ENCODE measurements around the gene CARF.
"Not testable (repeated sequence)": the region's sequence is repeated elsewhere in the genome, so short reads cannot be mapped to it uniquely, and the experiment has no call there.

Gene CARF, protein sequence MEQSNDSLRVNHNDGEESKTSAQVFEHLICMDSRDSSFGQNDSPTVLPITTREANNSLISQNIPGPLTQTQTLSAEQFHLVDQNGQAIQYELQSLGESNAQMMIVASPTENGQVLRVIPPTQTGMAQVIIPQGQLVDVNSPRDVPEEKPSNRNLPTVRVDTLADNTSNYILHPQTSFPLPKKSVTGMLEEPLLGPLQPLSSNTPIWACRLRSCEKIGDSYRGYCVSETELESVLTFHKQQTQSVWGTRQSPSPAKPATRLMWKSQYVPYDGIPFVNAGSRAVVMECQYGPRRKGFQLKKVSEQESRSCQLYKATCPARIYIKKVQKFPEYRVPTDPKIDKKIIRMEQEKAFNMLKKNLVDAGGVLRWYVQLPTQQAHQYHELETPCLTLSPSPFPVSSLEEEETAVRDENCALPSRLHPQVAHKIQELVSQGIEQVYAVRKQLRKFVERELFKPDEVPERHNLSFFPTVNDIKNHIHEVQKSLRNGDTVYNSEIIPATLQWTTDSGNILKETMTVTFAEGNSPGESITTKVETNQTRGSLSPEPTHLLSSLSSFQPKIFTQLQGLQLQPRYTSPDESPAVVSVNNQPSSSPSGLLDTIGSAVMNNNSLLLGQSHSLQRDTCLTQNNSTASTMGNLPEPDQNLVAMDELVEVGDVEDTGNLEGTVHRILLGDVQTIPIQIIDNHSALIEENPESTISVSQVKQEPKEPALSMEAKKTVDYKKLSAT

GRCh38 chr2:202911512-202912341 lies at the start of gene CARF, which contains the start of gene WDR12:
Gene CARF (plus strand): TSS chr2:202912275. CDS start chr2:202941903, 29,628 bp downstream.
Gene WDR12 (minus strand): TSS chr2:202911673. CDS start chr2:202911476, 197 bp downstream.
- DNase-seq (peak; percentile 91), ATAC-seq (peak; percentile 89)

DNA sequence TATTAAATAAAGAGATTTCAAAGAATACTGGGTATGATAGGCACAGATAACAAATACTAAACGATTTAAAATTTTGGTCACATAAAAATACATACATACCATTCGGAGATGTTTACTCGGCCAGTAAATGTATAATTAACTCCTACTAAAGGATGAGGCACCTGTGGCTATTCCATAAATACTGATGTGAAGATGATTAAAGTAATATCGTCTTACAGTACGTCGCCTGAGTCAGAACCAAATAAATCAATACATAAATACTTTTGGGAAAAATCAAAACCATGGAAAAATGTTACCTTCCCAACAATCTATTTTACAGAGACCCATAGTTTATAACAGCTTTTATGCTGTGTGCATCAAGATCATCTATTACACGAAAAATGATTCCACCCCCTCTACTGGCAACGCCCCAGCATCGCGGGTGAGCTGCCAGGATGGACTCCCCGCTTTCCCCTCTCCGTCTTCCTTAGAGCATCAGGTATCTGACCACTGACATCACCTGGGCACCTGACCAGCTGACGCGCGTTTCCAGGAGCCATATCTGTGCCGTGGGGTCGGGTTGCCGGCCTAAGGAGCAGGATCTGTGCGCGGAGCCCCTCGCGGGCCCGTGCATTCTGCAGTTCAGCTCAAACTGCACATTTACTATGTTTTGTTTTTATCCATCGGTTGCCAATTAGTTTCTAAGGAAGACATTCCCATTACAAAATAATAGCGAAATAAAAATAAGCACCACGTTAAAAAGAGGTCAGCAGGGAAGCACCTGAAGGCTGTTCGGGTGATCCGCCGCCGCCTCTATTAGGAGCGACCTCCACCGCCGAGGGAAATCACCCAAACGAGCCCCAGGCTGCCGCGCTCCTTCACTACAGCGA lies 41.4 kb upstream of the CARF start:
- DNase-seq (peak; percentile 75), ATAC-seq (peak; percentile 75)

GRCh38 chr2:202871300-202872141 lies 40.6 kb upstream of the CARF start, which contains the start of gene ICA1L:
Gene ICA1L (minus strand): TSS chr2:202871766. CDS start chr2:202829009, 42,757 bp downstream.
- peak; percentile 70 for DNase-seq
- peak; percentile 80 for ATAC-seq

DNA sequence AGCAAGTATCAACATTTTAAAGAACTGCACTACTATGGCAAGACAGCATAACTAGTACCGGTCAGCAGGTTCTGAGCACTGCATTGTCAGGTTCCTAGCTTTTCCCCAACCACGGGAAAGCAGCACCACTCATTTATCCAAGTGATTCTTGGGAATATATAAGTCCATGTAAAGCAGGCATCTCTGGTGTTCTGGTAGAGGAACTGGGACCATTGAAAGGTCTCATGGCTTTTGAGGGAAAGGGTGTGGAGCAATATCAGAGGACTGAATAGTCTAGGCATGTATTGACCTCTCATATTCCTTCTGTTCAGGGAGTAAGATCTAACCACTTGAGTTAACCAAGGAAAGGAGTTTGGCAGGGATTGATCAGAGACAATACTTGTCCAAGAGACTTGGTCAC lies 34.4 kb upstream of the CARF start:
- DNase-seq (no peak), ATAC-seq (no peak)

DNA sequence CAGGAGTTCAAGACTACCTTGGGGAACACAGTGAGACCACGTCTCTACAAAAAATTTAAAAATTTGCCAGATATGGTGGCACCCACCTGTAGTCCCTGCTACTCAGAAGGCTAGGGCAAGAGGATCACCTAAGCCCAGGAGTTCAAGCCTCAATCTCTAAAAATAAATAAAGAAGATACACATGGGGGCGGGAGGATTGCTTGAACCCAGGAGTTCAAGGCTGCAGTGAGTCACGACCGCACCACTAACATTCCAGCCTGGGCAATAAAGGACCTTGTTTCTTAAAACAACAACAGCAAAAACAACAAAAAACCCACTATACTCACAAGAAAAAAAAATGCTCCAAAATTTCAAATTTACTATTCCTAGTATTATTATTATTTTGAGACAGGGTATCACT lies 30.5 kb upstream of the CARF start:
- DNase-seq (no peak), ATAC-seq (no peak)

GRCh38 chr2:202883987-202884675 lies 27.9 kb upstream of the CARF start:
- ATAC-seq (no peak), DNase-seq (no peak)

GRCh38 chr2:202885190-202885589 lies 26.9 kb upstream of the CARF start:
- DNase-seq (no peak), ATAC-seq (no peak)

DNA sequence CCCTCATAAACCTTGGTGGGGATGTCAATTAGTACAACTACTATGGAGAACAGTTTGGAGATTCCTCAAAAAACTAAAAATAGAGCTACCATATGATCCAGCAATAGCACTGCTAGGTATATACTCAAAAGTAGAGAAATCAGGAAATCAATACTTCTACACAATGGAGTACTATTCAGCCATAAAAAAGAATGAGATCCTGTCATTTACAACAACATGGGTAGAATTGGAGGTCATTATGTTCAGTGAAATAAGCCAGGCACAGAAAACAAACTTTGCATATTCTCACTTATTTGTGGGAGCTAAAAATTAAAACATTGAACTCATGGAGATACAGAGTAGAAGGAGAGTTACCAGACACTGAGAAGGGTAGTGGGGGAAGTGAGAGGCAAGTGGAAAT lies 6.6 kb upstream of the CARF start:
- DNase-seq, ATAC-seq: not testable (repeated sequence)

DNA sequence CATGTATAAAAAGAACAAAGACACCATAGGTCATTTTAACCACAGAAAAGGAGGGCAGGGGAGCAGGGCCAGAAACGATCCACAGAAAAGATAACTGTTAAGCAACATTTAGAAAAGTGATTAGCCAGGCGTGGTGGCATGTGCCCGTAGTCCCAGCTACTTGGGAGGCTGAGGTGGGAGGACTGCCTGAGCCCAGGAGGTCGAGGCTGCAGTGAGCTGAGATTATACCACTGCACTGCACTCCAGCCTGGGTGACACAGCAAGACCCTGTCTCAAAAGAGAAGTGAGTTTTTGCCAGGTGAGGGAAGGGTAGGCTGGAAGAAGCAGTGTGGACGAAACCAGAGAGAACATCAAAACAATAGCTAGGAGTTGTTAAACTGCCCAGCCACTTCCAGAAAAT lies 3.9 kb upstream of the CARF start:
- DNase-seq (no peak), ATAC-seq (no peak)

GRCh38 chr2:202909394-202910192 lies 2.5 kb upstream of the CARF start:
- ATAC-seq = no peak
- no peak for DNase-seq

DNA sequence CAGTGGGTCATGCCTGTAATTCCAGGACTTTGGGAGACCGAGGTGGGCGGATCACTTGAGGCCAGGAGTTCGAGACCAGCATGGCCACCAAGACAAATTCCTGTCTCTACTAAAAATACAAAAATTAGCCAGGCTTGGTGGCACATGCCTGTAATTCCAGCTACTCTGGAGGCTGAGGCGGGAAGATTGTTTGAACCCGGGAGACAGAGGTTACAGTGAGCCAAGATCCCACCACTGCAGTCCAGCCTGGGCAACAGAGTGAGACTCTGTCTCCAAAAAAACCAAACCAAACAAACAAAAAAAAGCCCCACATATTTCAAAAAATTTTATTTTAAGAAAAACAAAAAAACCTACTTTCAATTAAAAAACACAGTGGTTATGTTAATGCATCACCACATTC lies 1.8 kb upstream of the CARF start:
- DNase-seq, ATAC-seq: not testable (repeated sequence)

- no peak for ATAC-seq
- no peak for DNase-seq
Measured at GRCh38 chr2:202910698-202911097, 1.4 kb upstream of the CARF start.

DNA sequence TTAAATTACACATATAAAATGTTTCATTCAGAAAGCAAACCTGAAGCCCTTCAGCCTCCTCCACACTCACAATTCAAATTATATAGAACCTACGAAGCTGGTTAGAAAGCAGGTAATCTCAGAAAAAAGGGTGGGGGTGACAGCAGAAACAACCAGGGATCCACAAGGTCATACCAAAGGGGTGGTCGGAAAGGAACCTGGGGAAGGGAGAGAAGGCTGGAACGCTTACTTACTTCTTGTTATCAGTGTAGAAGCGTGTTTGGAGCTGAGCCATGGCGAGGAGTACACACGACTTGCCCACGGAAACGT lies 918 bp upstream of the CARF start:
- DNase-seq (no peak), ATAC-seq (peak; percentile 2)

DNA sequence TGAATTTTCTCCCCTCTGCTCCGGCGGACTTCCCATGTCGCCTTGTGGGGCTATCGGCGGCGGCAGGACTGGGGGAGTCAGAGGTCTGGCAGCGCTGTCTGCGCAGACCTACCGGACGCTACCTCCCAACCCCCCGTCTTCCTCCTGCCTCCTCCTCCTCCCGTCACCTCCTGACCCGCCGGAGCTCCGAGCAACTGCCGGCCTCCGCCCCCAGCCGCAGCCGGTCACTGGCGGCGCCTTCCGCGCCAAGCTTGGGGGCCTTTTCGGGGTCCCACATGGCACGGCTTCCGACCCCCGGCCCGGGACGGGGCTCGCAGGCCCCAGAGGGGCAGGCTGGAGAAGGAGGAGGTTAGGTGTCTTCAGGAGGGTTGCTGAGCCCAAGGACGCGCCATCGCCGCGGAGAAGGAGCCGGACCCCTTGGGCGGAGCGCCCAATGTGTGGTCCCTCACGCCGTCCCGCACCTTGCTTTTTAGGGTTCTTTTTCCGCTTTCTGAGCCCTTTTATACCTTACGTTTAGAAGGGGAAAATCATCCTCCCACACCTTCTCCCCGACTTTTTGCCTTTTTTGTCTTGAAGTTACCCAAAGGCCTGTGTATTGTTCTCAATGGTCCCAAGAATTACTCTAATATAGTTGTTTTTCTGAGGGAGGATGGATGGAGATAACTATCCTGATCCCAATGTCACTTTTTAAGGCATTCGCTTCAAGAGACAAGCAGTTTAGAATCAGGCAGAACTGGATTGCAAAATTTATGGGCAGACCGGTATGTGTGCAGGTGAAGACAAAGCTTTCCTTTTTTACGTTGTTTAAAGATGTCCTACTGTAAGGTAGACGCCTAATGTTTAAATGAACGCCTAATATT lies 497 bp downstream of the CARF start:
- peak; percentile 16 for DNase-seq
- ATAC-seq = peak; percentile 69

GRCh38 chr2:202918860-202919259 lies 6.8 kb downstream of the CARF start:
- DNase-seq (no peak), ATAC-seq (no peak)

DNA sequence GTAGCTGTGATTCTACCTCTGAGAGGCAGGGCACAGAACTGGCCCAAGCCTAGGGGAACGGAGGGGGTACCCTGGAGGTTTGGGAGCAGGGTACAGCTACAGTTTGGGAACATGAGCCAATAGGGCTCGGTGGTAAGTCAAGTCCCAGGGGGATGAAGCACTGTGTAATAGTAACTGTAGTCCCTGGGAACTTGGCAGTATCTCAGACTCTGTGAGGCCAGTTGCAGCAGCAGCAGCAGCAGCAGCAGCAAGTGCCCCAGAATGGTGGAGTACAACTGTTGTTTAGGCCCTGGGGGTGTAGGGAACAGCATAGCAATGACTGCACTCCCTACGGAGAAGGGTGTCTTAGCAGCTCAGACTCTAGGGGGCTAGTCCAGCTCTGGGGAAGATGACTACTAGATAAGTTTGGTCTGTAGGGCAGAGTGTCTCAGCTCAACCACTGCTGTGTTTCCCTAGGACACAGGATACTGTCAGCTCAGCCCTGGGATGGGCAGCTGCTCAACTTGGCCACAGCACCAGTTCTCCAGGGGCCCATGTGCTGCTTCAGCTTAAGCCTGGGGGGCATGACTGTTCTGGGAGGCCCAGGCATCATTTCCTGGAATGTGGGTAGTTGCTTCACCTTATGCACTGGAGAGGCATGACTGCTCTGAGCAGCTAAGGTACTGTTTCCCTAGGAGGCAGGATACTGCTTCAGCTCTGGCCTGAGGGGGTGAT lies 20.5 kb downstream of the CARF start:
- ATAC-seq (no peak), DNase-seq (no peak)

GRCh38 chr2:202933139-202933510 lies 21.1 kb downstream of the CARF start:
- no peak for ATAC-seq

DNA sequence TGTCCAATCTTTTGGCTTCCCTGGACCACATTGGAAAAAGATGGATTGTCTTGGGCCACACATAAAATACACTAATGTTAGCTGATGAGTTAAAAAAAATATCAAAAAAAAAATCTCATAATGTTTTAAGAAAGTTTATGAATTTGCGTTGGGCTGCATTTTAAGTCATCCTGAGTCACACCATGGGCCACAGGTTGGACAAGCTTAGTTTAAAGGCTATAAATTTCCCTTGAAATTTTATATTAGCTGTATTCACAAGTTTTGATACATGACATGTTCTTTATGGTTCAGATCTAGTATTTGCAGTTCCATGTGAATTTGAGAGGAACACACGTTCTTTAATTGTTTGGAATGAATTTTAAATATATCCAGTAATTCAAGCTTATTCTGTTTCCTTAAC lies 21.9 kb downstream of the CARF start:
- no peak for ATAC-seq
- DNase-seq = no peak

More at GRCh38 chr2:202933139-202933510, 21.1 kb downstream of the CARF start:
- DNase-seq = no peak
